ENCODE measurements around the gene EEF1G.
"Not testable (repeated sequence)": the region's sequence is repeated elsewhere in the genome, so short reads cannot be mapped to it uniquely, and the experiment has no call there.

EEF1G gene

DNA sequence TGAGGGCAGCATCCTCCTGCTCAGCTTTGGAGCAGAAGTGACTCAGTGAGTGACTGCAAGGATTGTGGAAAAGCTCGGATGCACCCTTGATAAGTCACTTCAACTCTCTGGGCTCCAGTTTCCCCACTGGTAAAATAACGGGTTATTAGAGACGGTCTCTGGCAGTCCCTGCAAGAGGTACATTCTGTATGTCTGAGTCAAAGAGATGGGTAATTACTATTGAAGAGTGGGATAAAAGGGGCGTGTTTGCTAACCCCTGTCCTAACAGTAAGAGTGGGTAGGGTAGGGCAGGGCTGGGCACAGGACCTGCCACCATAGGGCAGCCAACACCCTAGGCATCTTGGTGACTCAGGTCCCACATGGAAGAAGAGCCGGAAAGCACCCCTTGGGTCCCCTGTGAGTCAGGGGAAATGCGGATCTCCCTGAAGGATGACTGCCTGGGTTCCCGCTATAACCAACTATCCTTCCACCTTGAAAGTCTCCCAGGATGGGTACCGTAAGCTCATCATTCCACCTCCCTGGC is 19.8 kb downstream of the EEF1G start:
- TF ChIP-seq, protein P1, sequence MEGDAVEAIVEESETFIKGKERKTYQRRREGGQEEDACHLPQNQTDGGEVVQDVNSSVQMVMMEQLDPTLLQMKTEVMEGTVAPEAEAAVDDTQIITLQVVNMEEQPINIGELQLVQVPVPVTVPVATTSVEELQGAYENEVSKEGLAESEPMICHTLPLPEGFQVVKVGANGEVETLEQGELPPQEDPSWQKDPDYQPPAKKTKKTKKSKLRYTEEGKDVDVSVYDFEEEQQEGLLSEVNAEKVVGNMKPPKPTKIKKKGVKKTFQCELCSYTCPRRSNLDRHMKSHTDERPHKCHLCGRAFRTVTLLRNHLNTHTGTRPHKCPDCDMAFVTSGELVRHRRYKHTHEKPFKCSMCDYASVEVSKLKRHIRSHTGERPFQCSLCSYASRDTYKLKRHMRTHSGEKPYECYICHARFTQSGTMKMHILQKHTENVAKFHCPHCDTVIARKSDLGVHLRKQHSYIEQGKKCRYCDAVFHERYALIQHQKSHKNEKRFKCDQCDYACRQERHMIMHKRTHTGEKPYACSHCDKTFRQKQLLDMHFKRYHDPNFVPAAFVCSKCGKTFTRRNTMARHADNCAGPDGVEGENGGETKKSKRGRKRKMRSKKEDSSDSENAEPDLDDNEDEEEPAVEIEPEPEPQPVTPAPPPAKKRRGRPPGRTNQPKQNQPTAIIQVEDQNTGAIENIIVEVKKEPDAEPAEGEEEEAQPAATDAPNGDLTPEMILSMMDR (IDR thresholded peaks at IDR 0.05; ENCODE audit: low read depth, low read length, missing control alignments) = no peak
- in situ Hi-C loops (cut with HindIII; ENCODE audit: low sequenced_read_pairs) = no loop called here
- H3K4me3 ChIP-seq (ENCODE audit: low read depth, low read length) = peak overlapping the region; percentile 14
- DNase-seq (ENCODE audit: low read depth) = no peak

DNA sequence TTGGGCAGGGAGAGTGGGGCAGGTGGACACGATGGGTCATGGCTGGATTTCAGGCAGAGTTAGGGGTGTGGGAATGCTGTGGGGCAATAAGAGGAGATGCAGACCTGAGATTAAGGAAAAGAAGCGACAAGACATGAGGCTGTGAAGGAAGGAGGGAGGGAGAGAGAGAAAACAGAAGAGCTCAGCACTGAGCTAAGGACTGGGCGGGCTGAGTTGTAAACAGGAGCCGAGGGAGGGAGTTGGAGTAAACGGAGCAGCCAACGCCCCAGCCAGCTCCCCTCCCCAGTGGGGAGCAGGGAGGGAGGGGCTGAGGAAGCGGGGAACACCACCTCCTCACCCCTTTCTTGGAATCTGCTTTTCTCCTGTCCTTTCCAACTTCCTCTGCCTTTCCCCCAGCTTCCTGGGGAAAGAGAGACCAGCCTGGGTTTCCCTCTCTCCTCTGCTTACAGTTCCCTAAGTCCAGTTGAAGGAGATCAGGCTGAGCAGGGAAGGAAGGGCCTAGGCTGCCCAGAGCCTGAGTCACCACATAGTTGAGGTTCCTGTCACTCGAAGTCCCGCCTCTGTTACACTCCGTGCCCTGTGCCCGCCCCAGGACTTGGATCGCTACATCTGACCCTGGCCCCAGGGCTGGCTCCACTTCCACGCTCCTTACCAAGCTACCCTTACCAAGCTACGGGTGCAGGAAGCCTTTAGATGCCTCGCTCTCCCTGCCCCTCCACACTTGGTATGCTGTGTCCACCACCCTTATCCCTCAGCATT is 20.4 kb downstream of the EEF1G start:
- DNase-seq (ENCODE audit: low read depth) = peak; percentile 80
- in situ Hi-C loops (cut with HindIII; ENCODE audit: low sequenced_read_pairs) = no loop called here
- H3K4me3 ChIP-seq (ENCODE audit: low read depth, low read length) = peak overlapping the region; percentile 14
- TF ChIP-seq, protein P1 (IDR thresholded peaks at IDR 0.05; ENCODE audit: low read depth, low read length, missing control alignments) = no peak

DNA sequence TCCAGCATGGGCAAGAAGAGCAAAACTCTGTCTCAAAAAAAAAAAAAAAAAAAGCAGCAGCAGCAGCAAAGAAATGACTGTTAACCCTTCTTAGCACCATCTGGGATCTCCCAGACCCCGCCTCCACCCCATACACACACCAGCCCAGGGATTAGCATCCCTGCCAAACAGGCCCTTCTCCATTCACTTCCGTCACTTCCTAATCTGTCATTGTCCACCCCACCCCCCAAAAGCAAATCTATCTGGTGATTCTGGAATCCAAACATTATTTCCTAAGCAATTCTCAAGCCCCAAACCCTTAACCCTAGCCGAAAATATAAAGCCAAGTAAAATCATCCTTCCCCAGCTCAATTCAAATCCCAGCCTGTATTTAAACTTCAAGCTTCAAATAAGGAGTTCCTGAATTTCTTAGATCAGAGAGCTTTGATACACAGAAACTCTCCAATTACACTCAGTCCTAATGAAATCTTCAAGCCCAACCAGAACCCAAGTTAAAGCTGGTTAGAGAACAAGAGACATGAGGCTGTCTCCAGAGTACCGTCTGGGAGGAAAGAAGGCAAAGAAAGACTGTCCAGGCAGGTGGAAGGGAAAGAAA is 21.1 kb downstream of the EEF1G start:
- H3K4me3 ChIP-seq (ENCODE audit: low read depth, low read length) = peak overlapping the region; percentile 14
- in situ Hi-C loops (cut with HindIII; ENCODE audit: low sequenced_read_pairs) = no loop called here
- DNase-seq (ENCODE audit: low read depth) = no peak
- TF ChIP-seq, protein P1 (IDR thresholded peaks at IDR 0.05; ENCODE audit: low read depth, low read length, missing control alignments) = no peak

DNA sequence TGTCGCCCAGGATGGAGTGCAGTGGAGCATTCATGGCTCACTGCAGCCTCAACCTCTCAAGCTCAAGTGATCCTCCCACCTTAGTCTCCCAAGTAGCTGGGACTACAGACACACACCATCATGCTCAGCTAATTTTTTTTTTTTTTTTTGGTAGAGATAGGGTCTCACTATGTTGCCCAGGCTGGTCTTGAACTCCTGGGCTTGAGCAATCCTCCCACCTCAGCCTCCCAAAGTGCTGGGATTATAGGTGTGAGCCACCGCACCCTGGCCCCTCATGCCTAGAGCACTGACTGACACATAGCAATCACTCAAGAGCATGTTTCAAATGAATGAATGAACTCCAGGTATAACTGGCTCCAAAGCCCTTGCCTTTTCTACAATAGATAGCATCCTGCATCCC is 23.2 kb downstream of the EEF1G start:
- H3K4me3 ChIP-seq (ENCODE audit: low read depth, low read length); DNase-seq (ENCODE audit: low read depth); in situ Hi-C loops (cut with HindIII; ENCODE audit: low sequenced_read_pairs): not testable (repeated sequence)

DNA sequence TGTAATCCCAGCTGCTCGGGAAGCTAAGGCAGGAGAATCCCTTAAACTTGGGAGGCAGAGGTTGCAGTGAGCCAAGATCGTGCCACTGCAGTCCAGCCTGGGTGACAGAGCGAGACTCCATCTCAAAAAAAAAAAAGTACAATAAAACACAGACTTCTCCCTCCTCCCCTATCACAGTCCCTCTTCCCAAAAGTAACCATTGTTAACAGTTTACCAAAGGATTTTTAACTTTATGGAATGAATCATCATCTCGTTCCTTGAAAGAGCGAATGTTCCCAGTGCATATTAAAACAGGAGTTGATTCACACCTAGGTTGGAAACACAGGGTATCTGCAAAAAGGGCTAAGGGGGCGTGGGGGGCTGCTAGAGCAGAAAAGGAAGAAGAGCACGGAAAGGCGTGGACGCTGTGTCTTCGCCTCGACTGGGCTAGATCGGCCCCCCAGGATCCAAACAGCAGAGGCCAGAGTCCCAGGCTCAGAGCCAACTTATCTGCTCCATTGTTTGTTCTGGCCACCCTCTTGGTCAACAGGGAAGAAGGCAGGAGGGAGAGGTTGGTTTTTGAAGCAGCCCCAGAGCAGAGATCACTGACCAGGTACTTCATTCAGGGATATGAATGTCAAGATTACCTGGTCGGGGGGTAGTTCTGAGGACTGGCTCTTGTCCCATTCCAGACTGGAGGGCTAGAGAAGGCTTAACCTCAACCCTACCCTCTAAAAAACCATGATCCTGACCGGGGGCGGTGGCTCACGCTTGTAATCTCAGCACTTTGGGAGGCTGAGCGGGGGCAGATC is 25.0 kb downstream of the EEF1G start:
- no peak overlapping the region for H3K4me3 ChIP-seq (ENCODE audit: low read depth, low read length)

DNA sequence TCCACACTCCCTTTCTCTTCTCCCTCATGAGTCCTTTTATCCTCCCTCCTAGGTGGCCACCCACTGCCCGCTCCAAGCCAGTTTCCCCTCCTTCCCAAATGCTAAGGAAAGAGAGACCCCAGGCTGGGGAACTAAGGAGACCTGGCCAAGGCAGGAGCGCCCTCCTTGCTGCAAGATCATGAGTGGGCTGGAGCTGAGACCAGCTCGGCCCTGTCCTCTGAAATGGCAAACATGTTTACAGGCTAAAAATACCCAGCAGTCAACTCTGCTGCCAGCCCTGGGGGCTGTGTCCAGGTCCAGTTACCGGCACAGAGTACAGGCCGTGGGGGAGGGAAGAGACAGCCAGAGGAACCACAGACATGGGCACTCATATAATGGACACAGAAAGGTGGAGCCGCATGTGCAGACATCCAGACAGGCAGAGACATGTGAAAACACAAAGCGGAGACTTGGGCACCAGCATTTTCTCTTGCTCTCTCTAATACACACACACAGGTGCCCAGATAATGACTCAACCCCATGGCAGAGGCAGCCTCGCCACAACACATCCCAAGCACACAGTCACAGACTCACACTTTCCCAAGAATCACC is 25.9 kb downstream of the EEF1G start:
- DNase-seq (ENCODE audit: low read depth) = no peak
- H3K4me3 ChIP-seq (ENCODE audit: low read depth, low read length) = peak overlapping the region; percentile 98
- in situ Hi-C loops (cut with HindIII; ENCODE audit: low sequenced_read_pairs) = no loop called here
- TF ChIP-seq, protein P1 (IDR thresholded peaks at IDR 0.05; ENCODE audit: low read depth, low read length, missing control alignments) = no peak

More for the DNA sequence above, 25.0 kb downstream of the EEF1G start:
- TF ChIP-seq, protein P1 (IDR thresholded peaks at IDR 0.05; ENCODE audit: low read depth, low read length, missing control alignments) = no peak
- DNase-seq (ENCODE audit: low read depth) = no peak
- in situ Hi-C loops (cut with HindIII; ENCODE audit: low sequenced_read_pairs) = no loop called here
